H9 (cell line): ENCODE measurements around the gene BCORL1. TPM values are rescaled to one million over a fixed set of nuclear protein-coding genes. Genes with fewer than 3 reads are reported as not detected.

ENCODE experiments used
- DNase-seq: peaks from one replicate; pipeline ENCODE4 v3.0.0-alpha.2; 2017
- H2AFZ ChIP-seq: one replicate; pipeline ENCODE4 v1.6.1; 2013; ENCODE audit warnings: mild to moderate bottlenecking, low read length, control low read depth, moderate library complexity
- H2AK5ac ChIP-seq: 2 replicates; pipeline ENCODE4 v1.6.1; 2013; ENCODE audit warnings: low read length, control low read depth, mixed read lengths; ENCODE audit not compliant: insufficient read length
- H2BK120ac ChIP-seq: one replicate; pipeline ENCODE4 v1.6.1; 2013; ENCODE audit warnings: low read depth, mild to moderate bottlenecking, low read length, control low read depth, inconsistent platforms; ENCODE audit not compliant: poor library complexity, severe bottlenecking
- H2BK12ac ChIP-seq: 2 replicates; pipeline ENCODE4 v1.6.1; 2013; ENCODE audit warnings: low read length, control low read depth, mixed read lengths, low read depth; ENCODE audit not compliant: insufficient read length
- H2BK15ac ChIP-seq: 2 replicates; pipeline ENCODE4 v1.6.1; 2013; ENCODE audit warnings: low read depth, low read length, control low read depth
- H2BK20ac ChIP-seq: one replicate; pipeline ENCODE4 v1.6.1; 2013; ENCODE audit warnings: low read depth, mild to moderate bottlenecking, low read length, control low read depth, inconsistent platforms; ENCODE audit not compliant: poor library complexity, severe bottlenecking
- H2BK5ac ChIP-seq: 2 replicates; pipeline ENCODE4 v1.6.1; 2013; ENCODE audit warnings: low read length, control low read depth, mixed read lengths; ENCODE audit not compliant: insufficient read length
- H3K14ac ChIP-seq: 2 replicates; pipeline ENCODE4 v1.6.1; 2013; ENCODE audit warnings: low read length, control low read depth; ENCODE audit not compliant: insufficient read depth
- H3K18ac ChIP-seq: 2 replicates; pipeline ENCODE4 v1.6.1; 2013; ENCODE audit warnings: low read depth, mild to moderate bottlenecking, mixed read lengths, low read length, control low read depth; ENCODE audit not compliant: insufficient read length
- H3K23ac ChIP-seq: 2 replicates; pipeline ENCODE4 v1.6.1; 2013; ENCODE audit warnings: low read length, control low read depth, mixed read lengths, low read depth; ENCODE audit not compliant: insufficient read length
- H3K23me2 ChIP-seq: 2 replicates; pipeline ENCODE4 v1.6.1; 2013; ENCODE audit warnings: low read depth, mild to moderate bottlenecking, mixed read lengths, low read length, control low read depth; ENCODE audit not compliant: insufficient read length, poor library complexity, severe bottlenecking
- H3K27ac ChIP-seq: 2 replicates; pipeline ENCODE4 v1.5.1; 2013; ENCODE audit warnings: low read length, control low read depth, mixed read lengths, low read depth; ENCODE audit not compliant: insufficient read length
- H3K27me3 ChIP-seq: 2 replicates; pipeline ENCODE4 v1.6.1; 2013; ENCODE audit warnings: low read length, control low read depth, inconsistent platforms; ENCODE audit not compliant: insufficient read depth
- H3K4ac ChIP-seq: 2 replicates; pipeline ENCODE4 v1.6.1; 2013; ENCODE audit warnings: low read depth, mild to moderate bottlenecking, control low read depth, inconsistent platforms, low read length, moderate library complexity
- H3K4me1 ChIP-seq: 2 replicates; pipeline ENCODE4 v1.6.1; 2013; ENCODE audit warnings: low read length, control low read depth, inconsistent platforms; ENCODE audit not compliant: insufficient read depth
- H3K4me2 ChIP-seq: 2 replicates; pipeline ENCODE4 v1.6.1; 2013; ENCODE audit warnings: low read length, control low read depth, mixed read lengths; ENCODE audit not compliant: insufficient read length, insufficient read depth
- H3K56ac ChIP-seq: 2 replicates; pipeline ENCODE4 v1.6.1; 2013; ENCODE audit warnings: low read depth, mild to moderate bottlenecking, mixed read lengths, low read length, control low read depth; ENCODE audit not compliant: insufficient read length
- H3K79me1 ChIP-seq: 2 replicates; pipeline ENCODE4 v1.6.1; 2013; ENCODE audit warnings: low read depth, mild to moderate bottlenecking, moderate library complexity, low read length, control low read depth, inconsistent platforms; ENCODE audit not compliant: insufficient read depth, poor library complexity, severe bottlenecking
- H3K79me2 ChIP-seq: 2 replicates; pipeline ENCODE4 v1.6.1; 2013; ENCODE audit warnings: low read length, control low read depth, inconsistent platforms; ENCODE audit not compliant: insufficient read depth
- H3K9ac ChIP-seq: 2 replicates; pipeline ENCODE4 v1.6.1; 2013; ENCODE audit warnings: low read length, control low read depth, mixed read lengths; ENCODE audit not compliant: insufficient read length; ENCODE audit errors: extremely low read depth
- H3K9me3 ChIP-seq: one replicate; pipeline ENCODE4 v1.6.1; 2013; ENCODE audit warnings: low read depth, low read length, inconsistent platforms; ENCODE audit not compliant: control insufficient read depth
- H3T11ph ChIP-seq: one replicate; pipeline ENCODE4 v1.6.1; 2013; ENCODE audit warnings: mild to moderate bottlenecking, low read length, control low read depth, inconsistent platforms
- H4K20me1 ChIP-seq: one replicate; pipeline ENCODE4 v1.6.1; 2013; ENCODE audit not compliant: control insufficient read depth, insufficient read length, insufficient read depth
- H4K5ac ChIP-seq: 2 replicates; pipeline ENCODE4 v1.6.1; 2013; ENCODE audit warnings: low read depth, mild to moderate bottlenecking, mixed read lengths, low read length, control low read depth; ENCODE audit not compliant: insufficient read length
- H4K8ac ChIP-seq: replicated peaks from 2 replicates; pipeline ENCODE4 v1.6.1; 2013; ENCODE audit warnings: low read length, control low read depth, mixed read lengths, low read depth; ENCODE audit not compliant: insufficient read length
- H4K91ac ChIP-seq: 2 replicates; pipeline ENCODE4 v1.6.1; 2013; ENCODE audit warnings: low read depth, mild to moderate bottlenecking, moderate library complexity, mixed read lengths, low read length, control low read depth; ENCODE audit not compliant: insufficient read length
- H3K27ac Mint-ChIP-seq, 3 experiments: 2 replicates in 2 of 3; 3 replicates in 1 of 3; pipeline ENCODE4 v1.8.0; 2020 to 2021; ENCODE audit warnings: mixed read lengths in 3 of 3, mild to moderate bottlenecking in 1 of 3, moderate library complexity in 1 of 3
- H3K27me3 Mint-ChIP-seq: 2 replicates; pipeline ENCODE4 v1.8.0; 2021; ENCODE audit warnings: low read depth, mild to moderate bottlenecking, moderate library complexity, mixed read lengths
- H3K36me3 Mint-ChIP-seq, 3 experiments: 2 replicates in 2 of 3; 3 replicates in 1 of 3; pipeline ENCODE4 v1.8.0; 2020 to 2021; ENCODE audit warnings: low read depth in 3 of 3, mixed read lengths in 3 of 3; ENCODE audit not compliant: insufficient read depth in 1 of 3
- H3K4me1 Mint-ChIP-seq, 2 experiments: 2 replicates each; pipeline ENCODE4 v1.8.0; 2020; ENCODE audit warnings: mixed read lengths in 2 of 2
- H3K4me3 Mint-ChIP-seq, 2 experiments: 2 replicates in 1 of 2; 3 replicates in 1 of 2; pipeline ENCODE4 v1.8.0; 2020 to 2021; ENCODE audit warnings: mild to moderate bottlenecking in 2 of 2, mixed read lengths in 2 of 2, moderate library complexity in 1 of 2
- H3K9me3 Mint-ChIP-seq, 2 experiments: 2 replicates in 1 of 2; 3 replicates in 1 of 2; pipeline ENCODE4 v1.8.0; 2020; ENCODE audit warnings: mild to moderate bottlenecking in 2 of 2, mixed read lengths in 2 of 2, moderate library complexity in 1 of 2
- WGBS: extraction: QIAGEN DNeasy Blood & Tissue Kit; methylation state at CpG from one replicate; pipeline ENCODE4 v1.1.7; 2013; ENCODE audit warnings: missing lambda C conversion rate, low lambda C conversion rate, mixed read lengths; ENCODE audit not compliant: insufficient read length; ENCODE audit errors: extremely low coverage; 5-methylcytosine and 5-hydroxymethylcytosine counted together
- total RNA-seq: library from RNA; stranded (reverse); gene quantifications from 2 replicates; pipeline ENCODE4 v1.2.1, GENCODE V29; 2021
- TF ChIP-seq, protein P1 (sequence below): fragments of 200-600 bp; sonication (generic); conservative IDR thresholded peaks from 3 replicates; pipeline ENCODE4 v1.8.0; 2021; ENCODE audit warnings: antibody characterized with exemption, mild to moderate bottlenecking

BCORL1 gene
- total RNA-seq, 1 experiment from 2014 or later: 6.1 TPM

DNA sequence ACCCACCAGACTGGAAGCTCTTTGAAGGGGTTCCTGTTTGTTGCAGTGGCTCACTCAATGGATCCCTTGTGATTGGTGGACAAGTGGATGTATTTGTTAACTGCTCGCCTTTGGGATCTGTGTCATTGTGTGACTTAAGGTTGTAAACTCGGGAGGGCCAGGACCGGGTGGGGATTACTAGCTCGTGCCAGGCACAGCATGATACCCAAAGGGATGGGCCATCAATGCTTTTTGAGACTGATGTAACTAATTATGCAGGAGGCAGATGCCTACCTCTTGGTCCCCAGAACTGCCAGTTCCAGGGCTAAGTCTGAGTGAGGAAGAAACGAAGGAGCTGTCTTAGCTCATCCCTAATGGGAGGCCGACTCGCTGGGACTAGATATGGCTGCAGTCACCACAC is 48.7 kb upstream of the BCORL1 start:
- Histone ChIP-seq H3K79me1 (no peaks in the 10 kb centered on the region), H3K4me2 (peak overlapping the region; percentile 47), H2BK120ac (no peak overlapping the region), H2BK5ac (no peak overlapping the region), H4K91ac (no peak overlapping the region), H4K20me1 (no peaks in the 10 kb centered on the region), H3K18ac (no peak overlapping the region), H4K8ac (no peak overlapping the region), H3K56ac (no peak overlapping the region), H3K79me2 (no peaks in the 10 kb centered on the region), H3K4ac (no peak overlapping the region), H2BK20ac (no peak overlapping the region), H2AFZ (no peak overlapping the region), H3K23ac (no peak overlapping the region), H3T11ph (no peak overlapping the region), H3K9ac (no peak overlapping the region), H3K9me3 (peaks cover 19% of the 10 kb centered on the region), H3K23me2 (peaks cover 3% of the 10 kb centered on the region), H3K27ac (no peak overlapping the region), H3K27me3 (peaks cover 48% of the 10 kb centered on the region), H4K5ac (no peak overlapping the region), H2BK12ac (no peak overlapping the region), H2AK5ac (no peak overlapping the region), H2BK15ac (no peak overlapping the region), H3K4me1 (peaks cover 2% of the 10 kb centered on the region; the same call in 1 of the 2 replicates), H3K14ac (no peak overlapping the region)
- Mint-ChIP-seq H3K27me3 (peaks cover 61% of the 10 kb centered on the region), H3K9me3 (peaks cover 0 to 75% of the 10 kb centered on the region in 2 experiments; a peak in 2 of 5 replicates), H3K4me1 (peaks cover 13 to 28% of the 10 kb centered on the region in 2 experiments), H3K27ac (no peak overlapping the region), H3K4me3 (peak overlapping the region; percentile 35 to 73; a peak in 4 of 5 replicates), H3K36me3 (peaks cover 6 to 17% (median 10%) of the 10 kb centered on the region in 3 experiments; a peak in 6 of 7 replicates)
- TF ChIP-seq, protein P1, sequence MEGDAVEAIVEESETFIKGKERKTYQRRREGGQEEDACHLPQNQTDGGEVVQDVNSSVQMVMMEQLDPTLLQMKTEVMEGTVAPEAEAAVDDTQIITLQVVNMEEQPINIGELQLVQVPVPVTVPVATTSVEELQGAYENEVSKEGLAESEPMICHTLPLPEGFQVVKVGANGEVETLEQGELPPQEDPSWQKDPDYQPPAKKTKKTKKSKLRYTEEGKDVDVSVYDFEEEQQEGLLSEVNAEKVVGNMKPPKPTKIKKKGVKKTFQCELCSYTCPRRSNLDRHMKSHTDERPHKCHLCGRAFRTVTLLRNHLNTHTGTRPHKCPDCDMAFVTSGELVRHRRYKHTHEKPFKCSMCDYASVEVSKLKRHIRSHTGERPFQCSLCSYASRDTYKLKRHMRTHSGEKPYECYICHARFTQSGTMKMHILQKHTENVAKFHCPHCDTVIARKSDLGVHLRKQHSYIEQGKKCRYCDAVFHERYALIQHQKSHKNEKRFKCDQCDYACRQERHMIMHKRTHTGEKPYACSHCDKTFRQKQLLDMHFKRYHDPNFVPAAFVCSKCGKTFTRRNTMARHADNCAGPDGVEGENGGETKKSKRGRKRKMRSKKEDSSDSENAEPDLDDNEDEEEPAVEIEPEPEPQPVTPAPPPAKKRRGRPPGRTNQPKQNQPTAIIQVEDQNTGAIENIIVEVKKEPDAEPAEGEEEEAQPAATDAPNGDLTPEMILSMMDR: no peak
- WGBS: no CpG with 5 or more reads among the region's 7 CpGs
- no peak for DNase-seq
